Loucy (cell line): ENCODE measurements around the gene RIPPLY2.

Experiments
- H2AFZ ChIP-seq: fragments of 200-600 bp; sonication (generic); 2 replicates; pipeline ENCODE4 v1.6.0; 2016; ENCODE audit warnings: antibody characterized with exemption, mild to moderate bottlenecking, low read length, moderate library complexity
- H3F3A ChIP-seq: fragments of 200-600 bp; 2 replicates; pipeline ENCODE4 v1.6.0; 2016; ENCODE audit warnings: antibody characterized with exemption, low read depth, mild to moderate bottlenecking
- H3K27me3 ChIP-seq: fragments of 200-600 bp; sonication (generic); 2 replicates; pipeline ENCODE4 v1.6.1; 2014; ENCODE audit warnings: low read length, mild to moderate bottlenecking; ENCODE audit not compliant: insufficient read depth, poor library complexity, severe bottlenecking
- H3K36me3 ChIP-seq: fragments of 200-600 bp; sonication (generic); 2 replicates; pipeline ENCODE4 v1.6.1; 2016; ENCODE audit warnings: low read length; ENCODE audit not compliant: insufficient read depth
- H3K4me1 ChIP-seq: fragments of 200-600 bp; sonication (generic); 2 replicates; pipeline ENCODE4 v1.5.1; 2014; ENCODE audit warnings: low read length, mild to moderate bottlenecking; ENCODE audit not compliant: insufficient read depth, poor library complexity, severe bottlenecking
- H3K4me2 ChIP-seq: fragments of 200-600 bp; sonication (generic); 2 replicates; pipeline ENCODE4 v1.6.0; 2014; ENCODE audit warnings: antibody characterized with exemption, low read length, low read depth, mild to moderate bottlenecking; ENCODE audit not compliant: poor library complexity, severe bottlenecking
- H3K4me3 ChIP-seq: fragments of 200-600 bp; sonication (generic); 2 replicates; pipeline ENCODE4 v1.5.1; 2014; ENCODE audit warnings: low read length, mild to moderate bottlenecking, mixed read lengths; ENCODE audit not compliant: poor library complexity, severe bottlenecking
- H3K79me2 ChIP-seq: fragments of 200-600 bp; sonication (generic); 2 replicates; pipeline ENCODE4 v1.6.1; 2014; ENCODE audit warnings: low read length; ENCODE audit not compliant: insufficient read depth
- H3K9ac ChIP-seq: fragments of 200-600 bp; sonication (generic); 2 replicates; pipeline ENCODE4 v1.6.0; 2014; ENCODE audit warnings: mild to moderate bottlenecking, low read depth, low read length, moderate library complexity; ENCODE audit not compliant: poor library complexity, severe bottlenecking
- H3K9me2 ChIP-seq: fragments of 200-600 bp; sonication (generic); replicated peaks from 2 replicates; pipeline ENCODE4 v1.6.1; 2016; ENCODE audit warnings: low read depth, low read length, mixed read lengths
- H3K9me3 ChIP-seq: fragments of 200-600 bp; sonication (generic); 2 replicates; pipeline ENCODE4 v1.6.1; 2014; ENCODE audit warnings: mild to moderate bottlenecking, antibody characterized with exemption, low read length, low read depth; ENCODE audit not compliant: insufficient read depth
- H4K20me1 ChIP-seq: fragments of 200-600 bp; sonication (generic); 2 replicates; pipeline ENCODE4 v1.6.0; 2014; ENCODE audit warnings: antibody characterized with exemption, low read length, mild to moderate bottlenecking; ENCODE audit not compliant: insufficient read depth, poor library complexity, severe bottlenecking
- EZH2phosphoT487 ChIP-seq: fragments of 200-600 bp; IDR thresholded peaks from 2 replicates; pipeline ENCODE4 v1.6.1; 2018; ENCODE audit warnings: antibody characterized with exemption, mild to moderate bottlenecking, moderate library complexity, borderline replicate concordance
- TF ChIP-seq, protein P1 (sequence below): fragments of 200-600 bp; sonication (generic); conservative IDR thresholded peaks from 2 replicates; pipeline ENCODE4 v1.5.1; 2014; ENCODE audit warnings: mild to moderate bottlenecking, antibody characterized with exemption, low read length

RIPPLY2 gene

DNA sequence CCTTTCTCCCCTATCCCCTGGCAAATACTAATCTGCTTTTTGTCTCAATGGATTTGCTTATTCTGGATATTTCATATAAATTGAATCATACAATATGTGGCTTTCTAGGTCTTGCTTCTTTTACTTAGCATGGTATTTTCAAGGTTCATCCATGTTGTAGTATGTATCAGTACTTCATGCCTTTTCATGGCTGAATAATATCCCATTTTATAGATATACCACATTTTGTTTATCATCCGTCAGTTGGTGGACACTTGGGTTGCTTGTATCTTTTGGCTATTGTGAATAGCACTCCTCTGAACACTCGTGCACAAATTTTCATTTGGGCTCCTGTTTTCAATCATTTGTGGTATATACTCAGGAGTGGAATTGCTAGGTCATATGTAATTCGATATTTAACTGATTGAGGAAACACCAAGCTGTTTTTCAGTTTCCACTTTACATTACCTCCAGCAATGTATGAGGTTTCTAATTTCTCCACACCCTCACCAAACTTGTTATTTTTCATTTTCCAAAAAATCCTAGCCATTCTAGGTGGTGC is 30.5 kb upstream of the RIPPLY2 start:
- Histone ChIP-seq H3K4me3 (no peak overlapping the region), H3K9me2 (no peaks in the 10 kb centered on the region), H2AFZ (no peak overlapping the region), H3F3A (no peaks in the 10 kb centered on the region), H3K27me3 (no peaks in the 10 kb centered on the region), H3K36me3 (no peaks in the 10 kb centered on the region), H3K4me1 (no peaks in the 10 kb centered on the region), H3K4me2 (no peak overlapping the region), H4K20me1 (no peaks in the 10 kb centered on the region), H3K9ac (no peak overlapping the region), H3K9me3 (no peaks in the 10 kb centered on the region), H3K79me2 (no peaks in the 10 kb centered on the region)
- TF ChIP-seq, protein P1, sequence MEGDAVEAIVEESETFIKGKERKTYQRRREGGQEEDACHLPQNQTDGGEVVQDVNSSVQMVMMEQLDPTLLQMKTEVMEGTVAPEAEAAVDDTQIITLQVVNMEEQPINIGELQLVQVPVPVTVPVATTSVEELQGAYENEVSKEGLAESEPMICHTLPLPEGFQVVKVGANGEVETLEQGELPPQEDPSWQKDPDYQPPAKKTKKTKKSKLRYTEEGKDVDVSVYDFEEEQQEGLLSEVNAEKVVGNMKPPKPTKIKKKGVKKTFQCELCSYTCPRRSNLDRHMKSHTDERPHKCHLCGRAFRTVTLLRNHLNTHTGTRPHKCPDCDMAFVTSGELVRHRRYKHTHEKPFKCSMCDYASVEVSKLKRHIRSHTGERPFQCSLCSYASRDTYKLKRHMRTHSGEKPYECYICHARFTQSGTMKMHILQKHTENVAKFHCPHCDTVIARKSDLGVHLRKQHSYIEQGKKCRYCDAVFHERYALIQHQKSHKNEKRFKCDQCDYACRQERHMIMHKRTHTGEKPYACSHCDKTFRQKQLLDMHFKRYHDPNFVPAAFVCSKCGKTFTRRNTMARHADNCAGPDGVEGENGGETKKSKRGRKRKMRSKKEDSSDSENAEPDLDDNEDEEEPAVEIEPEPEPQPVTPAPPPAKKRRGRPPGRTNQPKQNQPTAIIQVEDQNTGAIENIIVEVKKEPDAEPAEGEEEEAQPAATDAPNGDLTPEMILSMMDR, result no peak
- no peak for TF ChIP-seq EZH2phosphoT487

GRCh38 chr6:83824388-83824801 is 28.8 kb upstream of the RIPPLY2 start:
- no peaks in the 10 kb centered on the region for H3K9me2 ChIP-seq
- H3K36me3 ChIP-seq, result no peaks in the 10 kb centered on the region
- TF ChIP-seq EZH2phosphoT487, result no peak
- no peaks in the 10 kb centered on the region for H3F3A ChIP-seq
- no peaks in the 10 kb centered on the region for H3K27me3 ChIP-seq
- H3K4me1 ChIP-seq, result no peaks in the 10 kb centered on the region
- no peak overlapping the region for H3K4me3 ChIP-seq
- no peak overlapping the region for H3K9ac ChIP-seq
- no peaks in the 10 kb centered on the region for H3K9me3 ChIP-seq
- H3K4me2 ChIP-seq, result no peak overlapping the region
- no peaks in the 10 kb centered on the region for H3K79me2 ChIP-seq
- no peak overlapping the region for H2AFZ ChIP-seq
- no peaks in the 10 kb centered on the region for H4K20me1 ChIP-seq

GRCh38 chr6:83824831-83825230 is 28.3 kb upstream of the RIPPLY2 start:
- H3K36me3 ChIP-seq, result no peaks in the 10 kb centered on the region
- no peaks in the 10 kb centered on the region for H3K4me1 ChIP-seq
- no peaks in the 10 kb centered on the region for H3K9me2 ChIP-seq
- H3K9me3 ChIP-seq, result no peaks in the 10 kb centered on the region
- no peaks in the 10 kb centered on the region for H3K27me3 ChIP-seq
- TF ChIP-seq EZH2phosphoT487, result no peak
- TF ChIP-seq, protein P1, result no peak
- no peak overlapping the region for H3K4me2 ChIP-seq
- no peak overlapping the region for H2AFZ ChIP-seq
- no peaks in the 10 kb centered on the region for H3K79me2 ChIP-seq
- H3K9ac ChIP-seq, result no peak overlapping the region
- no peak overlapping the region for H3K4me3 ChIP-seq
- no peaks in the 10 kb centered on the region for H3F3A ChIP-seq
- H4K20me1 ChIP-seq, result no peaks in the 10 kb centered on the region

DNA sequence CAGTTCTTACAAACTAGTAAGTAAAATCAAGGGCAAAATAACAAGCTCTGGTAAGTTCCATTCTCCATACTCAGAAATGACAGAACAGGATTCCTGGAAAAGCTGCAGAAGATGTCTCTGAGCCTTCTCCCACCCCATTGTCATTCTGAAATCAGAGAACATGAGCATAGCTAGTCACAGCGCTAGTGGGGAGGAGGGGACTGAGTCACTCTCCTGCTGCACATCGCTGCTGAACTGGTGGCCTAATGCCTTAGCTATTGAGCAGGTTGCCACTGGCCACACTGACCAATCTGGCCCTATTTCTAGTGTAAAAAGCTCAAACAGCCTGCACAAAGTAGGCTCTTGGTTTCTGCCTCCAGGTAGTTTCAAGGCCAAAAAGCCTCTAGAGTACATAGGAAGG is 26.1 kb upstream of the RIPPLY2 start:
- H3K9me3 ChIP-seq, result no peaks in the 10 kb centered on the region
- no peaks in the 10 kb centered on the region for H3K79me2 ChIP-seq
- H3K27me3 ChIP-seq, result no peaks in the 10 kb centered on the region
- H3K4me2 ChIP-seq, result no peak overlapping the region
- no peak overlapping the region for H3K4me3 ChIP-seq
- H3K9me2 ChIP-seq, result no peaks in the 10 kb centered on the region; the same call in 1 of the 2 replicates
- no peaks in the 10 kb centered on the region for H3K36me3 ChIP-seq
- TF ChIP-seq, protein P1, result no peak
- no peak for TF ChIP-seq EZH2phosphoT487
- no peak overlapping the region for H3K9ac ChIP-seq
- no peaks in the 10 kb centered on the region for H3F3A ChIP-seq
- H3K4me1 ChIP-seq, result no peaks in the 10 kb centered on the region
- no peak overlapping the region for H2AFZ ChIP-seq
- no peaks in the 10 kb centered on the region for H4K20me1 ChIP-seq
